PC-3 (cell line): ENCODE data around the gene KRTAP5-4. TPM values are rescaled to one million over a fixed set of nuclear protein-coding genes. Genes with fewer than 3 reads are reported as not detected.

Experiments
- ATAC-seq: fragments of 200-7000 bp; cut with Tn5 transposase; 2 replicates; pipeline ENCODE4 v1.9.1; 2020; ENCODE audit warnings: mild to moderate bottlenecking, moderate library complexity
- BruUV-seq: library from RNA; stranded (reverse); fragments of 400-500 nt; replicated peaks from 2 replicates; lab custom pipeline; 2021; lab: Mats Ljungman, UMichigan
- CTCF ChIA-PET: fragments of 300-600 bp; sonication (Branson Sonifier 250); formaldehyde crosslinking; loops from one replicate; lab custom pipeline; 2022; ENCODE audit warnings: antibody characterized with exemption; lab: Charles Lee
- POLR2A ChIA-PET: fragments of 300-600 bp; sonication (Branson Sonifier 250); formaldehyde crosslinking; loops from one replicate; lab custom pipeline; 2022; ENCODE audit warnings: antibody characterized with exemption; ENCODE audit not compliant: unreplicated experiment; lab: Charles Lee
- DNase-seq: peaks from one replicate; pipeline ENCODE4 v3.0.0-alpha.2; 2015
- H2AFZ ChIP-seq: fragments of 300-600 bp; sonication (generic); 2 replicates; pipeline ENCODE4 v1.6.0; 2016; ENCODE audit warnings: antibody characterized with exemption, low read length
- H3F3A ChIP-seq: fragments of 300-600 bp; sonication (generic); one replicate; pipeline ENCODE4 v1.6.0; 2017; ENCODE audit warnings: antibody characterized with exemption, low read length, control low read depth, mild to moderate bottlenecking; ENCODE audit not compliant: unreplicated experiment
- H3K27ac ChIP-seq: fragments of 300-600 bp; sonication (generic); 2 replicates; pipeline ENCODE4 v1.5.1; 2016; ENCODE audit warnings: mild to moderate bottlenecking, low read length
- H3K27me3 ChIP-seq: fragments of 300-600 bp; sonication (generic); 2 replicates; pipeline ENCODE4 v1.6.1; 2016; ENCODE audit warnings: low read length, mixed read lengths
- H3K36me3 ChIP-seq: fragments of 300-600 bp; sonication (generic); 2 replicates; pipeline ENCODE4 v1.6.1; 2016; ENCODE audit warnings: low read depth, mixed run types, low read length, mixed read lengths
- H3K4me1 ChIP-seq: fragments of 300-600 bp; sonication (generic); 2 replicates; pipeline ENCODE4 v1.5.1; 2016; ENCODE audit warnings: low read length; ENCODE audit not compliant: insufficient read depth
- H3K4me2 ChIP-seq: fragments of 300-600 bp; sonication (generic); 2 replicates; pipeline ENCODE4 v1.6.0; 2016; ENCODE audit warnings: low read length
- H3K4me3 ChIP-seq: fragments of 300-600 bp; sonication (generic); 2 replicates; pipeline ENCODE4 v1.5.1; 2016; ENCODE audit warnings: mild to moderate bottlenecking, low read length, mixed read lengths
- H3K79me2 ChIP-seq: fragments of 300-600 bp; sonication (generic); 2 replicates; pipeline ENCODE4 v1.6.1; 2017; ENCODE audit warnings: low read length, mixed read lengths
- H3K9ac ChIP-seq: fragments of 300-600 bp; sonication (generic); 2 replicates; pipeline ENCODE4 v1.6.0; 2016; ENCODE audit warnings: mild to moderate bottlenecking, low read length
- H3K9me2 ChIP-seq: fragments of 300-600 bp; sonication (generic); replicated peaks from 2 replicates; pipeline ENCODE4 v1.6.1; 2016; ENCODE audit warnings: mixed run types, low read length, mixed read lengths
- H3K9me3 ChIP-seq: fragments of 300-600 bp; sonication (generic); 2 replicates; pipeline ENCODE4 v1.6.1; 2016; ENCODE audit warnings: low read length, mixed read lengths
- H4K20me1 ChIP-seq: fragments of 300-600 bp; sonication (generic); 2 replicates; pipeline ENCODE4 v1.6.1; 2016; ENCODE audit warnings: low read length, mixed read lengths
- CTCF ChIP-seq: fragments of 300-600 bp; sonication (generic); conservative IDR thresholded peaks from 2 replicates; pipeline ENCODE4 v1.5.1; 2017; ENCODE audit warnings: antibody characterized with exemption, low read depth, mild to moderate bottlenecking, low read length
- EZH2 ChIP-seq: fragments of 300-600 bp; sonication (generic); IDR thresholded peaks from one replicate; pipeline ENCODE4 v1.6.1; 2017; ENCODE audit warnings: antibody characterized with exemption, mild to moderate bottlenecking, low read length; ENCODE audit not compliant: unreplicated experiment
- EZH2phosphoT487 ChIP-seq: fragments of 300-600 bp; sonication (generic); IDR thresholded peaks from 2 replicates; pipeline ENCODE4 v1.6.1; 2018; ENCODE audit warnings: mild to moderate bottlenecking, antibody characterized with exemption, low read length, borderline replicate concordance
- intact Hi-C: fragments of 100-400 bp; cut with micrococcal nuclease; formaldehyde crosslinking; loops from 2 replicates; pipeline ENCODE4 v1.9.0; 2023
- total RNA-seq: library from RNA; depleted of rRNA; stranded (reverse); fragments of >200 nt; gene quantifications from 2 replicates; pipeline ENCODE4 v1.2.3, GENCODE V29; 2014

KRTAP5-4 gene
- total RNA-seq, 1 experiment from 2014 or later = not detected

DNA sequence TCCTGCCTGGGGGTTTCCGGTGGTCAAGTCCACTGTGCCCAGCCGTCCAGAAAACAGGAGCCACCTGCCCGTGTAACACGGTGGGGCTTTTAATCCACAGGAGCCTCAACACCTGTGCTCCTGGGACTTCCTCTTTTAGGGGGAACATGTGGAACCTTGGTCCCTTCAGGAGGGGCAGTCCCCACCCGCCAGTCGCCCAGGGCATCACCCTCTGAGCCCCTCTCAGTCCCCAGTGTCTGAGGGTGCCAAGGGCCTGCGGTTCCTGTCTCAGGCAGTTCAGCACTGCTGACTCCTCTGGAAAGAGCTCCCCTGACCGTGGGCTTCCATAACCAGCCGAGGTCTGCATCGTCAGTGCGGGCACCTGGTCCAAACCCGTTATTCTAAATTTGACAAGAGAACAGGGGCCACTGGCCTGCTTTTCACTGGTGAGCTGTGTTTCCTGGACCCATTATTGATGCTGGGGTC, 23.5 kb upstream of the KRTAP5-4 start:
- ATAC-seq (no peak), DNase-seq (no peak)
- H3K9me2 ChIP-seq = no peaks in the 10 kb centered on the region
- H3K9me3 ChIP-seq = no peaks in the 10 kb centered on the region
- CTCF ChIA-PET = no interaction called here
- POLR2A ChIA-PET = no interaction called here
- no peak overlapping the region for H2AFZ ChIP-seq
- H3K27ac ChIP-seq = no peak overlapping the region
- no peak overlapping the region for H3K4me2 ChIP-seq
- intact Hi-C loops = no loop called here
- 0 out of 2 replicates have a peak, but pooled peaks cover 9% of the 10 kb centered on the region for H3K27me3 ChIP-seq
- H3F3A ChIP-seq = no peaks in the 10 kb centered on the region
- H3K79me2 ChIP-seq = no peaks in the 10 kb centered on the region
- H3K4me1 ChIP-seq = no peaks in the 10 kb centered on the region
- TF ChIP-seq EZH2 (no peak), CTCF (no peak), EZH2phosphoT487 (no peak)
- H3K4me3 ChIP-seq = no peak overlapping the region
- no peak overlapping the region for H3K9ac ChIP-seq
- H3K36me3 ChIP-seq = no peaks in the 10 kb centered on the region
- H4K20me1 ChIP-seq = no peaks in the 10 kb centered on the region
- BruUV-seq = no TSS peak

DNA sequence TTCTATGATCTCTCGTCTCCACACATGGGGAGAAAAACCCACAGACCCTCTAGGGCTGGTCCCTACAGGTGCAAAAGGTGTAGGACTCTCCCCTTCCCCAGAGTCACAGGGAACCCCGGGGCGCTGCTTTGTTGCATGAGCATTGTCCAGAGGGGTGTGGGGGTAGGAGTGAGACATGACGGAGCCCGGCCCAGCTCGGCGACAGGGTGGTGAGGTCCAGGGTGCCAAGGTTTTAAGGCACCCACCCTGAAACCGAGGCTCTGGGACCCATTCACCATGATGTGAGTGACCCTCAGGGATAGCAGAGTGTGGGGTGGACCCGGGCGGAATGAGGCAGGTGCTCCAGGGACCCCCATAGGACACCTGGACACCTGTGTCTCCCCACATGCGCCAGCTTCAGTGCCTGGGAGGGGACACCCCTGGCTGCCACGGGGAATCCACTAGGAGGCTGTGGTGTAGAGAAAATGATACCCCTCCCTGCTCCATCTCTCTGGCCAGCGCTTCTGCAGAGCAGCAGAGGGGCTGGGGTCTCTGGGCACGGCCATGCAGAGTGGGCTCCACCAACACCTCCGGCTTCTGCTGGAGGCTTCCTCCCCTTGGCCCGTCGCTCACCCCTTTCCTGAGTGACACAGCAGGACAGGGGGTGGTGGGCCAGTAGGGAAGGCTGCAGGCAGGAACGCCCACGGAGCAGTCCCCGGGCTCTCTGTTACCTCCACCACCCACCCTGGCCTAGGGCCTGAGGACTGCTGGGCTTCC, 22.8 kb upstream of the KRTAP5-4 start:
- Histone ChIP-seq H2AFZ (no peak overlapping the region), H3K4me3 (no peak overlapping the region), H3K79me2 (no peaks in the 10 kb centered on the region), H3K4me2 (no peak overlapping the region), H3K9ac (no peak overlapping the region), H3K27me3 (0 out of 2 replicates have a peak, but pooled peaks cover 9% of the 10 kb centered on the region), H3K4me1 (no peaks in the 10 kb centered on the region), H4K20me1 (no peaks in the 10 kb centered on the region), H3F3A (no peaks in the 10 kb centered on the region), H3K9me3 (no peaks in the 10 kb centered on the region), H3K27ac (no peak overlapping the region), H3K9me2 (no peaks in the 10 kb centered on the region), H3K36me3 (no peaks in the 10 kb centered on the region)
- BruUV-seq = no TSS peak
- no peak for ATAC-seq
- CTCF ChIA-PET = no interaction called here
- intact Hi-C loops = no loop called here
- TF ChIP-seq EZH2phosphoT487 = no peak
- TF ChIP-seq EZH2 = no peak
- TF ChIP-seq CTCF = no peak
- POLR2A ChIA-PET = no interaction called here
- DNase-seq = no peak

DNA sequence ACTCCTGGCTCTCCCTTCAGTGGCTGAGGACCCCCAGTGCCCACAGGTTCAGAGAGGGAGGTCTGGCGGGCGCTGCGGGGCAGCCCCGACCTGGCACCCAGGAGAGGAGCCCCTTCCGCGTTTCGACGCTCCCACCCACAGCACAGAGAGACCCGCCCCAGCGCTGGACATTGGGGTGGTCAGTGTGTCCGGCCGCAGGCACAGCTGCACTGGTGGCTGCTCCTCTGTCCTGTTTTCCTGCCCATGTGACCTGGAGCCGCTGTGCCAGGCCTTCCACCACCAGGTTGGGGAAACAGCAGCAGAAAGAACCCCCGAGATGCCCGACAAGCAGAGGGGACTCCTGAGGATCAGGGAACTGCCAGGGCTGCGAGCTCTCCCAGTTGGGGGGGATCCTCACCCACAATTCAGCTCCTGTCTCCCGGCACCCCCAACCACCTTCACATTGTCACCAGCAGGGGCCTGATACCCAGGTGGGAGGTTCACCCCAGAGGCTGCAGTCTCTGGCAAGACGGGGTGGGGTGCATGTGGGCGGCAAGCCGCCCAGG, 21.3 kb upstream of the KRTAP5-4 start:
- Histone ChIP-seq H3K4me3 (no peak overlapping the region), H3K9me3 (no peaks in the 10 kb centered on the region), H3K79me2 (no peaks in the 10 kb centered on the region), H3K4me2 (no peak overlapping the region), H3K27ac (no peak overlapping the region), H4K20me1 (no peaks in the 10 kb centered on the region), H3K36me3 (no peaks in the 10 kb centered on the region), H3F3A (no peaks in the 10 kb centered on the region), H3K27me3 (0 out of 2 replicates have a peak, but pooled peaks cover 9% of the 10 kb centered on the region), H3K9me2 (no peaks in the 10 kb centered on the region), H2AFZ (no peak overlapping the region), H3K9ac (no peak overlapping the region), H3K4me1 (no peaks in the 10 kb centered on the region)
- no TSS peak for BruUV-seq
- CTCF ChIA-PET = interaction anchor here (0.7 kb wide), 1 partner anchor 24 kb away, joined by 3 read pairs; no protein-coding TSS in a partner anchor
- POLR2A ChIA-PET = no interaction called here
- TF ChIP-seq EZH2 (no peak), EZH2phosphoT487 (no peak), CTCF (no peak)
- intact Hi-C loops = no loop called here
- DNase-seq = no peak
- no peak for ATAC-seq
